IMR-90 (cell line): ENCODE data around the gene LRRC8E. TPM values are rescaled to one million over a fixed set of nuclear protein-coding genes. Genes with fewer than 3 reads are reported as not detected.

Experiments
- ATAC-seq: fragments of 200-7000 bp; cut with Tn5 transposase; 2 replicates; pipeline ENCODE4 v1.9.1; 2020; ENCODE audit warnings: low read depth, mild to moderate bottlenecking, moderate library complexity
- BruUV-seq: library from RNA; stranded (reverse); fragments of 400-500 nt; replicated peaks from 2 replicates; lab custom pipeline; 2021; lab: Mats Ljungman, UMichigan
- CTCF ChIA-PET: fragments of 300-600 bp; formaldehyde crosslinking; extraction: SDS; loops from one replicate; lab custom pipeline; 2021; ENCODE audit warnings: antibody characterized with exemption; lab: Yijun Ruan, JAX
- POLR2A ChIA-PET: fragments of 300-600 bp; sonication (Branson Sonifier 250); formaldehyde crosslinking; loops from one replicate; lab custom pipeline; 2022; ENCODE audit warnings: antibody characterized with exemption; ENCODE audit not compliant: unreplicated experiment; lab: Charles Lee
- DNase-seq: peaks from one replicate; pipeline ENCODE4 v3.0.0; 2013
- H2AFZ ChIP-seq: replicated peaks from 2 replicates; pipeline ENCODE3; 2013; ENCODE audit warnings: low read length, mild to moderate bottlenecking; ENCODE audit not compliant: poor library complexity
- H2AK5ac ChIP-seq: 2 replicates; pipeline ENCODE4 v1.6.1; 2013; ENCODE audit warnings: low read depth, low read length, inconsistent platforms
- H2AK9ac ChIP-seq: replicated peaks from 2 replicates; pipeline ENCODE3; 2013; ENCODE audit warnings: mild to moderate bottlenecking, low read depth, low read length, moderate library complexity; ENCODE audit not compliant: poor library complexity
- H2BK120ac ChIP-seq: 2 replicates; pipeline ENCODE4 v1.6.1; 2013; ENCODE audit warnings: low read depth, low read length, inconsistent platforms
- H2BK15ac ChIP-seq: 3 replicates; pipeline ENCODE4 v1.6.1; 2013; ENCODE audit warnings: low read depth, low read length, inconsistent platforms
- H2BK20ac ChIP-seq: 2 replicates; pipeline ENCODE4 v1.6.1; 2013; ENCODE audit warnings: low read depth, mild to moderate bottlenecking, inconsistent platforms, low read length, moderate library complexity
- H2BK5ac ChIP-seq: 2 replicates; pipeline ENCODE4 v1.6.1; 2013; ENCODE audit warnings: mild to moderate bottlenecking, low read depth, low read length, inconsistent platforms; ENCODE audit not compliant: poor library complexity, severe bottlenecking
- H3K14ac ChIP-seq: replicated peaks from 2 replicates; pipeline ENCODE4 v1.6.1; 2013; ENCODE audit warnings: low read depth, low read length, inconsistent platforms
- H3K18ac ChIP-seq: 2 replicates; pipeline ENCODE4 v1.6.1; 2013; ENCODE audit warnings: low read depth, low read length, control low read depth
- H3K23ac ChIP-seq: 2 replicates; pipeline ENCODE4 v1.6.1; 2013; ENCODE audit warnings: low read depth, low read length, inconsistent platforms
- H3K27ac ChIP-seq: 2 replicates; pipeline ENCODE4 v1.5.1; 2013; ENCODE audit warnings: mild to moderate bottlenecking, control low read depth, low read length; ENCODE audit not compliant: insufficient read depth
- H3K27me3 ChIP-seq: 2 replicates; pipeline ENCODE4 v1.6.1; 2013; ENCODE audit warnings: low read length; ENCODE audit not compliant: control insufficient read depth, insufficient read depth
- H3K36me3 ChIP-seq: 2 replicates; pipeline ENCODE4 v1.6.1; 2013; ENCODE audit warnings: low read length, mixed read lengths; ENCODE audit not compliant: control insufficient read depth, insufficient read depth
- H3K4ac ChIP-seq: 2 replicates; pipeline ENCODE4 v1.6.1; 2013; ENCODE audit warnings: low read depth, low read length, inconsistent platforms
- H3K4me1 ChIP-seq: 2 replicates; pipeline ENCODE4 v1.6.1; 2013; ENCODE audit warnings: low read length, mixed read lengths; ENCODE audit not compliant: control insufficient read depth, insufficient read depth
- H3K4me2 ChIP-seq: 2 replicates; pipeline ENCODE4 v1.6.1; 2013; ENCODE audit warnings: low read depth, mild to moderate bottlenecking, control low read depth, low read length, moderate library complexity
- H3K4me3 ChIP-seq: 2 replicates; pipeline ENCODE4 v1.5.1; 2013; ENCODE audit warnings: low read depth, mild to moderate bottlenecking, control low read depth, low read length, moderate library complexity; ENCODE audit not compliant: insufficient read depth
- H3K56ac ChIP-seq: 2 replicates; pipeline ENCODE4 v1.6.1; 2013; ENCODE audit warnings: low read length, inconsistent platforms; ENCODE audit not compliant: insufficient read depth; ENCODE audit errors: extremely low read depth
- H3K79me1 ChIP-seq, 2 experiments: 2 replicates each; pipeline ENCODE4 v1.6.1; 2013; ENCODE audit warnings: low read length in 2 of 2, inconsistent platforms in 1 of 2, low read depth in 1 of 2
- H3K9ac ChIP-seq: 2 replicates; pipeline ENCODE4 v1.6.1; 2013; ENCODE audit warnings: low read depth, low read length, control low read depth
- H3K9me1 ChIP-seq: 2 replicates; pipeline ENCODE4 v1.6.1; 2013; ENCODE audit warnings: low read length, inconsistent platforms; ENCODE audit not compliant: insufficient read depth
- H3K9me3 ChIP-seq: 2 replicates; pipeline ENCODE4 v1.6.1; 2013; ENCODE audit warnings: low read length; ENCODE audit not compliant: control insufficient read depth, insufficient read depth
- H4K20me1 ChIP-seq: 2 replicates; pipeline ENCODE4 v1.6.1; 2013; ENCODE audit warnings: low read length, inconsistent platforms; ENCODE audit not compliant: insufficient read depth
- H4K5ac ChIP-seq: 2 replicates; pipeline ENCODE4 v1.6.1; 2013; ENCODE audit warnings: mild to moderate bottlenecking, low read depth, low read length, control low read depth
- H4K8ac ChIP-seq, 2 experiments: 2 replicates each; pipeline ENCODE4 v1.6.1; 2013; ENCODE audit warnings: low read depth in 2 of 2, low read length in 2 of 2, control low read depth in 1 of 2, inconsistent platforms in 1 of 2
- H4K91ac ChIP-seq: 2 replicates; pipeline ENCODE4 v1.6.1; 2013; ENCODE audit warnings: low read depth, low read length, inconsistent platforms; ENCODE audit not compliant: insufficient read depth
- CHD1 ChIP-seq: IDR thresholded peaks from 2 replicates; pipeline ENCODE4 v1.6.1; 2012; ENCODE audit warnings: low read depth, low read length, improper control_type of control experiment
- CTCF ChIP-seq: conservative IDR thresholded peaks from 2 replicates; pipeline ENCODE4 v1.5.1; 2012; ENCODE audit warnings: mild to moderate bottlenecking, low read depth, low read length, improper control_type of control experiment
- ELK1 ChIP-seq: fragments of 150-350 bp; IDR thresholded peaks from 2 replicates; pipeline ENCODE4 v1.6.1; 2016; ENCODE audit warnings: low read depth, mild to moderate bottlenecking, low read length, moderate library complexity, borderline replicate concordance
- NFE2L2 ChIP-seq: fragments of 150-350 bp; IDR thresholded peaks from 2 replicates; pipeline ENCODE4 v1.6.1; 2016; ENCODE audit warnings: low read depth, mild to moderate bottlenecking, low read length
- RAD21 ChIP-seq: IDR thresholded peaks from 2 replicates; pipeline ENCODE4 v1.6.1; 2012; ENCODE audit warnings: low read length, improper control_type of control experiment
- USF2 ChIP-seq: fragments of 150-350 bp; IDR thresholded peaks from 2 replicates; pipeline ENCODE4 v1.6.1; 2017; ENCODE audit warnings: mild to moderate bottlenecking, antibody characterized with exemption, low read length, low read depth
- WGBS, 2 experiments: methylation state at CpG; one replicate each; pipeline versions ENCODE4 v1.1.5 to v1.1.7; 2013; ENCODE audit warnings: missing lambda C conversion rate in 2 of 2; ENCODE audit not compliant: insufficient read length in 1 of 2; ENCODE audit errors: extremely low coverage in 2 of 2; 5-methylcytosine and 5-hydroxymethylcytosine counted together
- dilution Hi-C: fragments of 300-500 bp; cut with HindIII; formaldehyde crosslinking; loops from one replicate; pipeline ENCODE4 v1.14.3; 2018; ENCODE audit warnings: low sequenced_read_pairs; ENCODE audit not compliant: unreplicated experiment
- in situ Hi-C: fragments of 300-500 bp; cut with MboI; formaldehyde crosslinking; loops from 3 replicates; pipeline ENCODE4 v1.14.3; 2019; ENCODE audit warnings: low sequenced_read_pairs, inconsistent platforms, mixed read lengths
- intact Hi-C: fragments of 100-400 bp; cut with micrococcal nuclease; formaldehyde crosslinking; loops from 2 replicates; pipeline ENCODE4 v1.10.0; 2022
- polyA plus RNA-seq, 3 experiments: library from polyadenylated mRNA; depleted of rRNA; stranded (reverse); fragments of >200 nt; gene quantifications; 2 replicates each; pipeline ENCODE4 v1.2.3, GENCODE V29; 2012; ENCODE audit warnings: low replicate concordance in 1 of 3
- total RNA-seq: library from RNA; depleted of rRNA; stranded (reverse); fragments of >200 nt; gene quantifications from 2 replicates; pipeline ENCODE4 v1.2.3, GENCODE V29; 2012

Gene LRRC8E
- total and polyA plus RNA-seq, 2 of the 4 experiments (the other 2 are of a cell fraction): 6.4 to 7.2 TPM

- ChIA-PET POLR2A (interaction anchor here (0.5 kb wide), 1 partner anchor 16 kb away, joined by 5 read pairs; no protein-coding TSS in a partner anchor), CTCF (interaction anchor here (0.6 kb wide), 1 partner anchor 13 kb away, joined by 4 read pairs; no protein-coding TSS in a partner anchor)
- Histone ChIP-seq H3K9me1 (peaks cover 8% of the 10 kb centered on the region), H2BK5ac (no peak overlapping the region), H3K36me3 (peaks cover 16% of the 10 kb centered on the region), H2BK15ac (no peak overlapping the region), H3K4me2 (no peak overlapping the region), H3K9me3 (no peaks in the 10 kb centered on the region), H3K4me1 (peaks cover 3% of the 10 kb centered on the region; the same call in 1 of the 2 replicates), H3K4ac (no peak overlapping the region), H4K91ac (no peak overlapping the region), H2AK9ac (no peak overlapping the region), H3K56ac (no peak overlapping the region), H3K27me3 (no peaks in the 10 kb centered on the region), H3K27ac (no peak overlapping the region), H3K23ac (no peak overlapping the region), H4K20me1 (no peaks in the 10 kb centered on the region), H3K79me1 (peaks cover 4 to 20% of the 10 kb centered on the region in 2 experiments; a peak in 2 of 4 replicates), H4K5ac (no peak overlapping the region), H2BK120ac (no peak overlapping the region), H3K14ac (no peak overlapping the region), H3K18ac (no peak overlapping the region), H3K4me3 (no peak overlapping the region), H4K8ac (no peak overlapping the region), H2AFZ (no peak overlapping the region), H2AK5ac (no peak overlapping the region), H2BK20ac (no peak overlapping the region), H3K9ac (no peak overlapping the region)
- in situ Hi-C loops: no loop called here
- no peak for ATAC-seq
- DNase-seq: no peak
- intact Hi-C loops: no loop called here
- dilution Hi-C loops: no loop called here
- BruUV-seq: no TSS peak
- TF ChIP-seq NFE2L2 (no peak), CTCF (no peak), USF2 (no peak), ELK1 (no peak), CHD1 (no peak), RAD21 (no peak)
- 95% methylated on average over 10 of the region's 16 CpGs; no CpG with 5 or more reads in 1 of the 2 experiments for WGBS, 2 experiments
Observed at GRCh38 chr19:7898967-7899366, 10.7 kb downstream of the LRRC8E start.
